ENCODE data around the gene GLRX.
"Not testable (repeated sequence)": the region's sequence is repeated elsewhere in the genome, so short reads cannot be mapped to it uniquely, and the experiment has no call there.

The GLRX gene

DNA sequence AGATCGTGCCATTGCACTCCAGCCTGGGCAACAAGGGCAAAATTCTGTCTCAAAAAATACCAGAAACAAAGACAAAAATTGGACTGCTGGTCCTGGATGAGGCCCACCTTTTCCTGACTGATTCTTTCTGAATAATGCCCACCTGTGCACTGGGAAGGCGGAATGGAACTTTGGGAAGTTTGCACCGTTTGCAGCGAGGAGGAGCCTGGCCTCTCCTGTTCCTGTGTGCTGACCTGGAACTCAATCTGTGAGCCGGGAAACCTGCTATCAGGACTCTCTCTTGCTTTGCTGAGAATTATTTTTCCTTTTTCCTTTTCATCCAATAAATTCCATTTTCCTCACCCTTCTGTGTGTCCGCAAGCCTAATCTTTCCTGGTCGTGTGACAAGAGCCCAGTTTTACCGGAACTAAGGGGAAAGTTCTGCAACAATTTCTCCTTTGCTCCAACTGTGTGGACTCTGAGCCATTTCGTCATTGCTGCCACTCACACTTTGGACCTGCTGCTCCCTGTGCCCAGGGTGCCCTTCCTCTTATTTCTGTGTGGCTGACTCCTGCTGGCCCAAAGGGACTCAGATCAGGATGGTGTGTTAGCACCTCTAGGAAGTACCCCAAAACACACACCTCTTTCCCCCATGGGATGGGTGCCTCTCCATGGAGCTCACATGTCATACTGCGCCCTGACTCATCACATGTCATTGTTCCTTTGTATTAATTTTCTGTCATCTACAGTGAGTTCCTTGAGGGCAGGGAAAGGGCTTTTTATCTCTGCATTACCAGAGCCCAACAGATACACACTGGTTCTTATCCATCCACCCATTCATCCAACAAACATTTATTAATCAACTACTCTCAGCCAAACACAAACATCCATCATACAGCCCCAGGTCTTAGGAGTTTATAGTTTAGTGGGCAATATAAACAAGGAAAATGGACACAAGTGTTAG is 4.7 kb upstream of the GLRX start:
- no peak for DNase-seq (ENCODE audit: low read depth)

DNA sequence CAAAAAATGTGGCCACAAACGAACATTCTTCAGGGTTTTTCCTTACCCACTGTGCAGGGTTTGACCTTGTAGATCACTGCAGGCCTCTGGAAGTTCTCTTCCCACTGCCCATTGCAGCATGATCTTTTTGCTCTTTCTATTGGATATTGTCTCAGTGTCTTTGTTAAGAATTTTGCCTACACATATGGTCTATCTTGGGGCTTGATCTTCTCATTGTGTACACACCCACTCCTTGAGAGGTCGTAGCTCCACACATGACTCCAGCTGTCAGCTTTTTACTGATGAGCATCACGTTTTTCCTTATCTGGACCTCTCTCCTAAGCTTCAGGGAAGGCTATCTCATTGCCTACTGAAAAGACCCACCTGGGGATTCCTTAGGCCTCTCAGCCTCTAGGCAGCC is 3.0 kb upstream of the GLRX start:
- DNase-seq (ENCODE audit: low read depth): no peak

DNA sequence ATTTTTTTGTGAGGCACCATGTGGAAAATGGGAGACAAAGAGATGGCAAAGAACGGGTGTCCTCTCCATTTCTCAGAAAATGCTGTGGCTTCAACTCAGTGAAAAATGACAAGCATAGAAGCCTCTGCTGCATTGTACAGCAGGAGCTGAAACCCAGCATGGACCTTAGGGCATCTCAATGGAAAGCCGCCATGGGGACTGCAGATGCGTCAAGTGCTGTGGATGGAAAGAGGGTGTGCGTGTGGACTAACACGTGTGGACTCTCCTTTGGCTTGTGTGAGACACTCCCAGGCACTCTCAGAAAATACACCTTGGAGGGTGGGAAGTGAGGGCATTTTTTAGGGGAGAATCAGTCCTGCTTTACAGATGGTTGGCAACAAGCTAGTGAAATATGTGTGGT is 2.2 kb upstream of the GLRX start:
- DNase-seq (ENCODE audit: low read depth): no peak

DNA sequence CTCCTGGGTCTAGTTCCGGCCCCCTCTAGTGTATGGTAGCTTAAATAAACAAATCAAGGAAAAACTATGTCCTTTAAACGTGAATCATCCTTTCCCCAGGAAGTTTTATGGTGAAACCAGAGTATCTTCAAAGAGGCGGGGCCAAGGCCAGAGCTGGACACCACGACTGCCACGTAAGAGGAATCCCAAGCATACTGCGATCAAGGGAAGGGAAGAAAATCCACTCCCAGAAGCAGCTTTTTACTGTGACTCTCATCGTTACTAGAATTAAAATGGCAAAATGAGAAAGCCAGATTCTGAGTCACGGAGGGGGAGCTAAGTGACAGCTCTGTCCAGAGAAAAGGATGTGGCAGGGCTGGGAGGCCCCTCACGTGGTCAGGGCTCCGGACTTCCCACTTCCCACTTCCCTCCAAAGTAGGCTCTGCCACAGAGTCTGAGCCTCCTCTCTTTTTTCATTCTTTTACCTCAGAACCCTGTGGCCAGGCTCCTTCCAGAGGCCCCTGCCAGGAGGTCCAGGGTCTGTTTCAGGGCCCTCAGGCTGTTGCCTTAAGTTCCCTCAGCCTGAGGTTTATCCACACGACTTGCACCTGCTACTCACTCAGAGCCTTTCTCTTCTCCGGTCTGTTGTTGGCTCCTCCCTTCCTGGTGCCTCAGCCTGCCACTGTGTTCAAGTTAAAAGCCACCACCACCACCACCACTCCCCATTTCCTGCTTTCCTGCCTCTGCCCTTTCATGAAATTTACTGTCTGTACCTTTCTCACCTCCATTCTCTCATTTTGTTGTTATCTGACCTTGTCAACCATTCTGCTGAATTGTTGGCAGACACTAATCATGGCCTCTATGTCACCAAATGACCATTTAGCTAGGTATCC is 1.4 kb upstream of the GLRX start:
- DNase-seq (ENCODE audit: low read depth): no peak

DNA sequence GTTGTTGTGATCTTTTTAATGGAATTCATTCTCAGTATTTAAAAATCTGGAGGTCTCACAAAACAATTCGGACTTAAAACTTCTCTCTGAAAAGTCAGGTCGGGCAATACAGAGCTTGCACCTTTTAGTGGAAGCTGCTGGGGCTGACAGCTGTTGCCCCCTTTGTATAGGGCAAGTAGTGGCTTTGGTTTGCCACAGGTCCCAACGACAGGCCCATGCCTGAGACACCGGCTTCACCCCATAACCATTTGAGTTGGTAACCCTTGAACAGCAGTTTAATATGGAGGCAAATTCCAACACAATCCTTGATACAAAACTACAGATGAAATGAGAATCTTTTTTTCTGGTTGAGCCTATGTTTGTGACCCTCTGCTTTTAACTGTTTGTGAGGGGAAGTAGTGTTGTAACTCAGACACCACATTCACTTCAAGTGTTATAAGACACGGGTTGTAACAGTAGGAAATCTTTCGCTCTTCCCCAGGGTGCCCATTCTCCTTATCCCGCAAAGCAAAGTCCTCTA is 752 bp upstream of the GLRX start:
- no peak for DNase-seq (ENCODE audit: low read depth)

DNA sequence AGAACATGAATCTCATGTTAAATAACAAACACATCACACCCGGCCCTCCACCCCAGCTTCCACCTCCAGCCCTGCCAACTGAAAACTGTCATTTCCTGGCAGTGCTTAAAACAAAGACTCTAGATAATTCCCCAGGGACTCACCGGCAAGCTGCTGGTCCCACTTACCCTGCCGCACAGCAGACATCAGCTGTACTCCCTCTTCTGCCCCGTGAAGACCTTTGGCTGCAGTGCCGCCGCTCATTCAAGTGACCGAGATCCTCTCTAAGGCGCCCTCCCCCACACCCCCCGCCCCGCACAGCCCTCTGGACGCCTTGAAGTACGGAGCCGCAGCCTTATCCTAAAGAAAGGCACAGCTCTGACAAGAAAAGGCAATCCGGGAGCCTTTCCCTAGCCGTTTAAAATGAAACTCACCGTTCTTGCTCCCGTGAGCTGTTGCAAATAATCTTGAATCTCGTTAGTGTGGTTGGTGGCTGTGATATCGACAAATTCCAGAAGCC is 434 bp downstream of the GLRX start:
- DNase-seq (ENCODE audit: low read depth): no peak

DNA sequence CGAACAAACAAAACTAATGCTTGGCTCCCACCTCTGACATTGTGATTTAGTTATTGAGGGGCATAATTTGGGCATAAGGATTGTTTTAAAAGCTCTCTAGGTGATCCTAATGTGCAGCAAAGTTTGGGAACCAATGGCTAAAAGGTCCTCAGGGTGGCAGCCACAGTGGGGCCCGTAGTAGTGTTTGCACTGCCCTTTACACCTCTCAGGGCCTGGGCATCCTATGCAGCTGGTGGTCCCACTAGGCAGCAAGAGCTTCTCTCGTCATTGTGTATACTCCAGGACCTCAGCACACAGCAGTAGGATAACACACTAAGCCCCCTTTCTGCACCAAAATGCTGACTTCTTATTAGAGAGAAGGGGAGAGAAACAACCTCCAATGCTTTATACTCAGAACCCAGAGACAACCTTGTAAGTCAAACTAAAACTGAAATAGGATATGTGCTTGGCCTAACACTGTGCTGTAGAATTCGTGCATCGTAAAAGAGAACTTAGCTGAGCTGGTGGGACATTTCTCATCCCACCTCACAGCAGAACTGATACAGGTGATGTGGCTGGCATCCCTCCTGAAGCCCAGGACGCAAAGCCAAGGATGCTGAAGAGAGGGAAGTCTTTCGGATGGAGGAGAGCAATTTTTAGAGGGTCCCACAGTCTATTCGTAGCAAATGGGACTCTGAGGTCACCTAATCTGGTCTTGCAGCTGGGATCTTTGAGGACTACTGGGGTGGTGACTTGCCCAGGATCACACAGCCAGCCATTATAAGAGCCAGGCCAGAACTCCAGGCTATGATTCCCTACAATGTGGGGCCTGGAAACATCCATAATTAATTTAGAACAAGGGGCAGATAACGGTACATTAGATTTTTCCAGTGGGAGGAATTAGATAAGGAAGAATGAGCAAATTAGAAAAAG is 1.2 kb downstream of the GLRX start:
- DNase-seq (ENCODE audit: low read depth): no peak

DNA sequence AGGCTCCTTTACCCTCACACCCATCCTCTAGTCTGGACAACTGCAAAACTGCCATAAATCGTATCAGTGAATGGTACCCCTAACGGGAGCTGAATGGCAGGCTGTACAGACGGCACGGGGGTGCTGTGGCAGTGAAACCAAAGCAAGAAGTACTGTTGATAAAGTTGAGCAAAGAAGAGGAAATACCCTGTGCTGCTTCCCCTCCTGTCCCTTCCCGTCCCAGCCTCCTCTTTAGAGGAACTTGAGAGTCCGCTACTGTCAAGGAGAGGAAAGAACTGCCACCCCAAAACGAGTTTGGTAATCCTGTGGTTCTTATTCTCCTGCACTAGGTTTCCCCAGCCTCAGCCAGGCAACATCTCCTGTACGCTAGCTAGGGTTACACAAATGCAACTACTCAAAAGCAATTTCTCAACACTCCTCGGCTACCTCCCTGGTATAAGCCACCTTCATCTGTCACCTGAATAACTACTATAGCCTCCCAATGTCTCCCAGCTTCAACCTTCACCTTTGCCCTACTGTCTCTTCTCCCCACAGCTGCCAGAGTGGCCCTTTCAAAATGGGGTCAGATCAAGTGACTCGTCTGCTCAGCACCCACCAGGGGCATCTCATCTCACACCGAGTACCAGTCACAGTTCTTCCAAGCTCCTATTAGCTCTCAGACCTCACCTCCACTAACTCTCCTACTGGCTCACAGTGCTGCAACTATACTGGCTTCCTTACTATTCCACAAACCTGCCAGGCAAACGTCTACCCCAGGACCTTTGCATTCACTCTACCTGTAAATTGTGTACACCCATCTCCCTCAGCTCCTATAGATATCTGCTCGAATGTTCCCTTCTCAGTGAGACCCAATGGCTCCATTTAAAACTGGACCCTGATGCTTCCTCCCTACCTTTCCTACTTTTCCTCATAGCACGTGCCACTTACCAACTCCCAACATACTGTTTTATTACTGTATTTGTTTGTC is 4.1 kb downstream of the GLRX start:
- DNase-seq (ENCODE audit: low read depth): no peak

DNA sequence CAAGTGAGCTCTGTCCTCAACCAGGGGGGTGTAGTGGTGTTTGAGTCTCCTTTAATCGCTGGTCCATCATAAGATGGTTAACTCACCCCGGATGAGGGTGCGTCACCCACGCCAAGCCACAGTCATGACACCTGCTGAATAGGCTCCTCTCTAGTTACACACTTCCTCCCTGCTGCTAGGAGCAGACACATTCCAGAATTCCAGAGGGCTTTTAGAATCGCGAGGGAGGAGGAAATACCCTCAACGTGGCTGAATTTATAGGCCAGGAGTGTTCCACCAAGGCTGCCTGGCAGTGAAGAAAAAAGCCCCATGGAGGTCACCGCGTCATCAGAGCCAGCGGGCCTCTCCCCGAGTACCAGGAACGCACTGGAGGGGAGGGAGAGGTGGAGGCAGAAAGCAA is 5.1 kb downstream of the GLRX start:
- DNase-seq (ENCODE audit: low read depth): no peak

DNA sequence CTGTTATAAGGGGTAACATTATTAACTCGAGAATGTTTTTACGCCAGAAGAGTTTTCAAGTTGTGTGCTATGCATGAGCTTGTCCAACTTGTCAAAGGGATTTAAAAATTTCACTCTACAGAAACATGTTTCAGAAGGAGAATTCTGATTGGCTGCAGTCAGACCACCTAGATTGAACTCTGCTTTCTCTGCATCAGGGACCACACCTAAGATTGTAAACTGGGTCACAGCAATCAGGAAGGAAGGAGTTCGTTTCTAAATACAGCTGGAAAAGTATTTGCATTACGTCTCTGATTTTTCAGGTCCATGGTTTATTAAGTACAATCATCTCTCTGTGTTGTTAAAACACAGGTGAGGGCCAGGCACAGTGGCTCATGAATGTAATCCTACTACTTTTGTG is 5.8 kb downstream of the GLRX start:
- DNase-seq (ENCODE audit: low read depth): no peak

DNA sequence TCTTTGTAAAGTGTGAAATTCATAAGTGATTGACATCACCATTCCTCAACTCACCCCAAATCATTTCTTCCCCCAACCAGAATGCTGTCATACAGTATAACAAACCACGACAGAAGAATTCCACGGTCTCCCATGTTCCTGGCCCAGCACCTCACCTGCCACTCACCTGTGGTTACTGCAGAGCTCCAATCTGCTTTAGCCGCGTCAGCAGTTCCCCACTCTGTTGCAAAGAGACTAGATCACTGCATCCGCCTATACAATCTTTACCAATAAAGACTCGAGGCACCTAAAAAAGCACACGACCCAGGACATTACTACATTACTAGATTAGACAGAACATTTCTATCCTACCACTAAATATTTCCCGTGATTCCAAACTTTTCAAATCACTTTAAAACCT is 6.2 kb downstream of the GLRX start:
- no peak for DNase-seq (ENCODE audit: low read depth)

DNA sequence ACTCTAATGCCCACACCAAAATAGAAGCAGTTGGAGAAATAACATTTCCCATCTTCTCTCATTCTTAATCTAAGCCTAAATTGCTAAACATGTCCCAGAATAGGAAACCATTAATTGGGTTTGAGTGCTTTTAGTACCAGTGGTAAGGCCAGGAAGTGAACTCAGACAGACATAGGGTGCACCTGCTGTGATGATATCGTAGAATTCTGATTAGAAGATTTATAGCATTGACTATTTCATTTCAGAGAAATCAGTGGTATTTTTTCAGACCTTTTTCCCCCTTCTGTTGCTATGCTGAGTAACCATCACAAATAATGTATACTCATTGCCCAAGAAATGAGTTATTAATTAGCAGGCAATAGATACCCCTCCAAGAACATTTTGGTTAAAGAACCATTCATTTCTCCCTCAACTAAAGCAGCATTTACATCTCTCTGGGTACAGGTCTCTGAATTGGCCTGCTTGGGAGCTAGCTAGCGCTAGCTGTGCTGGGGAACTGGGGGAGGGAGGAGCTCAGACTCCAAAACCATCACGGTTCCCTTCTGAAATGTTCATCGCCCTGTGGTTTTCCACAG is 7.3 kb downstream of the GLRX start:
- DNase-seq (ENCODE audit: low read depth): no peak

DNA sequence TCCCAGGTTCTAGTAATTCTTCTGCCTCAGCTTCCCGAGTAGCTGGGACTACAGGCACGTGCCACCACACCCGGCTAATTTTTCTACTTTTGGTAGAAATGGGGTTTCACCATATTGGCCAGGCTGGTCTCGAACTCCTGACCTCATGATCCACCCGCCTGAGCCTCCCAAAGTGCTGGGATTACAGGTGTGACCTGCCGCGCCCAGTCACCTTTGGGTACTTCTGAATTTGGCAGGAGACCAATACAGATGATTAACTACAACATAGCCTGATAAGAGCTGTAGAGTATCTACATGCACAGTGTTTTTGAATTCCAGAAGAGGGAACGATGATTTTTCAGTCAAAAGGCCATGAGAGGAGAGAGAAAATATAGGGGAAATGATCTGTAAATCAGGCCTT is 9.5 kb downstream of the GLRX start:
- not testable (repeated sequence) for DNase-seq (ENCODE audit: low read depth)

DNA sequence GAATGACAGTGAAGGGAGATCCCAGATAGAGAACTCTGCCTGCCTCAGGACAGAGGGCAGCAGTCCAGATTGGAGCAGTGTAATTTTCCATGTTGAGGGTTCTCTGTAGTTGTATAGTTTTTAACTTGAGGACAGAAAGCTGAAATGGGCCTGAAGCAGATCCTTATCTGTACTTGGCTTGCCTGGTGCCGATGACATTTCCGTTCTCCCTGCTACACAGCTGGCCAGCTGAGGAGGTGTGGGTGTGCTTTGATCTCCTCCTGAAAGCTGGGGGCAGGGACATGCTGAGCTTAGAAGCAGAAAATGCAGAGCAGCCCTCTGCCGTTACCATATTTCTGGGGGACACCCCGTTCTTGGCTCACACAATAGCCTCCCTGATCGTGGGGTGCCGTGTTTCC is 10.5 kb downstream of the GLRX start:
- DNase-seq (ENCODE audit: low read depth): no peak

DNA sequence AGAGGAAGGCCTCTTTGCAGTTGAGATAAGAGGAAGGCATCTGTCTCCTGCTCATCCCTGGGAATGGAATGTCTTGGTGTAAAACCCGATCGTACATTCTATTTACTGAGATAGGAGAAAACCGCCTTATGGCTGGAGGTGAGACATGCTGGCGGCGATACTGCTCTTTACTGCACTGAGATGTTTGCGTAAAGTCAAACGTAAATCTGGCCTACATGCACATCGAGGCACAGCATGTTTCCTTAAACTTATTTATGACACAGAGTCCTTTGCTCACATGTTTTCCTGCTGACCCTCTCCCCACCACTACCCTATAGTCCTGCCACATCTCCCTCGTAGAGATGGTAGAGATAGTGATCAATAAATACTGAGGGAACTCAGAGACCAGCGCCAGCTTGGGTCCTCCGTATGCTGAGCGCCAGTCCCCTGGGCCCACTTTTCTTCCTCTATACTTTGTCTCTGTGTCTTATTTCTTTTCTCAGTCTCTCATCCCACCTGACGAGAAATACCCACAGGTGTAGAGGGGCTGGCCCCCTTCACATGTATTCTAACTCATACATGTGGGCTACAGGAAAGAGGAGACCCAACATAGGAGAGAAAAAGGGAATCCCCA is 11.0 kb downstream of the GLRX start:
- DNase-seq (ENCODE audit: low read depth): not testable (repeated sequence)

DNA sequence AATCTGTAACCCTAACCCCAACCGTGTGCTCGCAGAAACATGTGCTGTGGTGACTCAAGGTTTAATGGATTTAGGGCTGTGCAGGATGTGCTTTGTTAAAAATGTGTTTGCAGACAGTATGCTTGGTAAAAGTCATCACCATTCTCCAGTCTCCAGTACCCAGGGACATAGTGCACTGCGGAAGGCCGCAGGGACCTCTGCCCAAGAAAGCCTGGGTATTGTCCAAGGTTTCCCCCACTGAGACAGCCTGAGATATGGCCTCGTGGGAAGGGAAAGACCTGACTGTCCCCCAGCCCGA is 11.5 kb downstream of the GLRX start:
- DNase-seq (ENCODE audit: low read depth): not testable (repeated sequence)

DNA sequence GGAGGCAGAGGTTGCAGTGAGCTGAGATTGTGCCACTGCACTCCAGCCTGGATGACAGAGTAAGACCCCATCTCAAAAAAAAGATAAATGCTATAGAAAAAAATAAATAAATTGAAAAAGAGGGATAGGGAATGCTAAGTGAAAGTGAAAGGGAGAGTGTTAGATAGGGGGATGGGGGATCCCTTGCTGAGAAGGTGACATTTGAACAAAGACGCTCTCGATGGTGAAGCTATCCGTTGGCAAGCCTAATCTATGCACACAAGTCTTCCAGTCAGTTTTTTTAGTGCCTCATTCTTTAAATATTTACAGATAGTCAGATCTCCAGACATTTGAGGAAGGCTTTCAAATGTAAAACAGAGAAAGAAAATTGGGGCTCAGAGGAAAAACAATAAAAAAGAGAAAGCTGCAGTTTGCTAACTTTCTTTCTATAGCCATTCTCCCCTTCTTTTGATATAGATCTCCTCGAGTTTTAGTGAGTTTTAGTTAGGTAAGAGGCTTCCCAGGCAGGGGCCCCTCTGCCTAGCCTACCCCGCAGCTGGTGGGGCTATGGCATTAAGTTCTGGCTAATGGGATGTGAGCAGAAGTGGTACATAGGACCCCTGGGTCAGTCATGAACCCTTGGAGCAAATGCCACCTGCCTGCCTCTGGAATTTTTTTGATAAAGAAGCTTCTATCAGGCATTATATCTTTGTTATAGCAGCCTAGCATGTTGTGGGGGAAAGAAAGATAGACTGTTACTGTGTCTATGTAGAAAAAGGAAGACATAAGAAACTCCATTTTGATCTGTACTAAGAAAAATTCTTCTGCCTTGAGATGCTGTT is 12.0 kb downstream of the GLRX start:
- no peak for DNase-seq (ENCODE audit: low read depth)

DNA sequence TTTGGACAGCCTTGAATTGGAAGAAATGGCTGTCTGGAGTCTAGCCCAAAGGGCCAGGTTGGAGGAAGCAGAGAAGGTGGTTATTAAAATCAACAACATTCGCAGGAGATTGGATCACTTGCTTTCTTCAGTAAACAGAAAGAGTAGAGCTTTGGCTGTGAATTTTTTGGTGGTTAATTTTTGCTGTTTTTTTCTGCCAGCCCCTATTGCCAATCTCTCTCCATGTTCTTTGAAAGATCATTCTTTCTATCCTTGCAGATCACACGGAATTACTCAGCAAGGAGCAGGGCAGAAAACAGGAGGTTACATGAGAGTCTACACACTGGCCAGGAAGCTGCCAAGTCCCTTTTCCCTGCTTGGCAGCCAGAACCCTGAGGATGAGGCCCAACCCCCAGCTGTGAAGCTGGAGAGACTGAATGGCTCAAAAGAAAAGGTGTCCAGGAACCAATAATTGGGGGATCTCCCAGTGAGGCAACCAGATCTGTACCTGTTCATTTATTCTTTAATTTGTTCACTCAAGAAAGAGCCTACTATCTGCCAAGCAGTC is 13.0 kb downstream of the GLRX start:
- no peak for DNase-seq (ENCODE audit: low read depth)
